GM23248 (cell line): ENCODE measurements around the gene PHB1. TPM values are rescaled to one million over a fixed set of nuclear protein-coding genes. Genes with fewer than 3 reads are reported as not detected.
"Not testable (repeated sequence)": the region's sequence is repeated elsewhere in the genome, so short reads cannot be mapped to it uniquely, and the experiment has no call there.

ENCODE experiments used
- DNase-seq: peaks from one replicate; pipeline ENCODE4 v3.0.0-alpha.2; 2015
- H2AFZ ChIP-seq: fragments of 200-600 bp; sonication (generic); 2 replicates; pipeline ENCODE4 v1.6.1; 2016; ENCODE audit warnings: antibody characterized with exemption
- H3F3A ChIP-seq: fragments of 200-600 bp; sonication (generic); 2 replicates; pipeline ENCODE4 v1.6.1; 2016; ENCODE audit warnings: mild to moderate bottlenecking, antibody characterized with exemption, mixed run types; ENCODE audit not compliant: insufficient read depth
- H3K27ac ChIP-seq: fragments of 200-600 bp; sonication (generic); 2 replicates; pipeline ENCODE4 v1.5.1; 2016; ENCODE audit warnings: mild to moderate bottlenecking
- H3K27me3 ChIP-seq: fragments of 200-600 bp; sonication (generic); replicated peaks from 2 replicates; pipeline ENCODE4 v1.6.1; 2016; ENCODE audit warnings: mild to moderate bottlenecking; ENCODE audit not compliant: insufficient read depth
- H3K36me3 ChIP-seq: fragments of 200-600 bp; sonication (generic); 2 replicates; pipeline ENCODE4 v1.6.1; 2016; ENCODE audit warnings: low read depth, mild to moderate bottlenecking
- H3K4me1 ChIP-seq: fragments of 200-600 bp; sonication (generic); 2 replicates; pipeline ENCODE4 v1.6.1; 2016; ENCODE audit warnings: mild to moderate bottlenecking; ENCODE audit not compliant: insufficient read depth
- H3K4me2 ChIP-seq: fragments of 200-600 bp; sonication (generic); one replicate; pipeline ENCODE4 v1.6.1; 2016; ENCODE audit warnings: mild to moderate bottlenecking; ENCODE audit not compliant: unreplicated experiment
- H3K4me3 ChIP-seq: fragments of 200-600 bp; sonication (generic); 2 replicates; pipeline ENCODE4 v1.5.1; 2016; ENCODE audit warnings: mild to moderate bottlenecking
- H3K79me2 ChIP-seq: fragments of 200-600 bp; sonication (generic); 2 replicates; pipeline ENCODE4 v1.6.1; 2016; ENCODE audit warnings: mild to moderate bottlenecking; ENCODE audit not compliant: insufficient read depth
- H3K9ac ChIP-seq: fragments of 200-600 bp; sonication (generic); 2 replicates; pipeline ENCODE4 v1.6.1; 2016; ENCODE audit warnings: mild to moderate bottlenecking
- H3K9me2 ChIP-seq: fragments of 200-600 bp; sonication (generic); 2 replicates; pipeline ENCODE4 v1.6.1; 2016; ENCODE audit warnings: mixed run types, mild to moderate bottlenecking, moderate library complexity; ENCODE audit not compliant: insufficient read depth
- H3K9me3 ChIP-seq: fragments of 200-600 bp; sonication (generic); one replicate; pipeline ENCODE4 v1.6.1; 2017; ENCODE audit warnings: low read depth
- H4K20me1 ChIP-seq: fragments of 200-600 bp; sonication (generic); 2 replicates; pipeline ENCODE4 v1.6.0; 2016; ENCODE audit not compliant: insufficient read depth
- EZH2 ChIP-seq: fragments of 200-600 bp; sonication (generic); IDR thresholded peaks from 2 replicates; pipeline ENCODE4 v1.6.1; 2018; ENCODE audit warnings: antibody characterized with exemption, mild to moderate bottlenecking; ENCODE audit not compliant: insufficient read depth, poor library complexity, severe bottlenecking
- EZH2phosphoT487 ChIP-seq: fragments of 200-600 bp; sonication (generic); IDR thresholded peaks from 2 replicates; pipeline ENCODE4 v1.6.1; 2018; ENCODE audit warnings: antibody characterized with exemption, moderate library complexity, mild to moderate bottlenecking, low read depth; ENCODE audit not compliant: insufficient read depth
- WGBS, 2 experiments: methylation state at CpG; one replicate each; pipeline ENCODE4 v1.1.6; 2015 to 2017; ENCODE audit warnings: low lambda C conversion rate in 2 of 2, low coverage in 1 of 2; ENCODE audit errors: missing lambda C conversion rate in 2 of 2; 5-methylcytosine and 5-hydroxymethylcytosine counted together
- in situ Hi-C: fragments of 300-500 bp; cut with MboI; formaldehyde crosslinking; loops from 2 replicates; pipeline ENCODE4 v1.15.0; 2020
- polyA plus RNA-seq: library from polyadenylated mRNA; unstranded; fragments of >200 nt; fragmentation: Nextera tagmentation; extraction: Ambion mirVana; gene quantifications from 2 replicates; pipeline ENCODE4 v1.2.1, GENCODE V29; 2016
- total RNA-seq: library from RNA; depleted of rRNA; stranded (reverse); fragments of >200 nt; shearing (Covaris generic); gene quantifications from 2 replicates; pipeline ENCODE4 v1.2.3, GENCODE V29; 2014

The PHB1 gene
- total and polyA plus RNA-seq, 2 experiments from 2014 or later: 107 to 177 TPM

- WGBS, 2 experiments: 35 to 44% methylated on average over 11 to 13 of the region's 13 CpGs
- no peaks in the 10 kb centered on the region for H3K79me2 ChIP-seq
- H3K36me3 ChIP-seq: no peaks in the 10 kb centered on the region
- H3K9ac ChIP-seq: no peak overlapping the region
- peaks cover 35% of the 10 kb centered on the region for H3K27me3 ChIP-seq
- H3K4me2 ChIP-seq: no peak overlapping the region
- H3K4me3 ChIP-seq: no peak overlapping the region
- in situ Hi-C loops: loop anchor here (5.0 kb wide), 1 partner anchor 112 kb away; no protein-coding TSS in a partner anchor
- H4K20me1 ChIP-seq: no peaks in the 10 kb centered on the region
- peak; percentile 53 for DNase-seq
- TF ChIP-seq EZH2phosphoT487: no peak
- no peak for TF ChIP-seq EZH2
- H2AFZ ChIP-seq: no peak overlapping the region
- H3K27ac ChIP-seq: no peak overlapping the region
- no peaks in the 10 kb centered on the region for H3K9me3 ChIP-seq
- no peaks in the 10 kb centered on the region for H3K9me2 ChIP-seq
- no peaks in the 10 kb centered on the region for H3F3A ChIP-seq
- no peaks in the 10 kb centered on the region for H3K4me1 ChIP-seq
These were observed 20.4 kb upstream of the PHB1 start for GRCh38 chr17:49434821-49435670.

GRCh38 chr17:49433000-49433694 lies 18.5 kb upstream of the PHB1 start:
- H3K4me1 ChIP-seq: no peaks in the 10 kb centered on the region
- H3K9ac ChIP-seq: no peak overlapping the region
- H3K27me3 ChIP-seq: peaks cover 24% of the 10 kb centered on the region
- no peaks in the 10 kb centered on the region for H4K20me1 ChIP-seq
- H3K4me2 ChIP-seq: no peak overlapping the region
- H3F3A ChIP-seq: no peaks in the 10 kb centered on the region
- in situ Hi-C loops: no loop called here
- no peaks in the 10 kb centered on the region for H3K9me3 ChIP-seq
- WGBS, 2 experiments: 78 to 79% methylated on average over 4 of the region's 4 CpGs
- TF ChIP-seq EZH2phosphoT487 (no peak), EZH2 (no peak)
- H3K4me3 ChIP-seq: no peak overlapping the region
- no peaks in the 10 kb centered on the region for H3K79me2 ChIP-seq
- H3K9me2 ChIP-seq: no peaks in the 10 kb centered on the region
- no peak overlapping the region for H3K27ac ChIP-seq
- no peak for DNase-seq
- no peak overlapping the region for H2AFZ ChIP-seq
- no peaks in the 10 kb centered on the region for H3K36me3 ChIP-seq

- WGBS, 2 experiments: 71 to 77% methylated on average over 8 of the region's 8 CpGs
These were observed 17.1 kb upstream of the PHB1 start for GRCh38 chr17:49431743-49432142.

GRCh38 chr17:49425004-49425286 lies 10.3 kb upstream of the PHB1 start:
- Histone ChIP-seq H3K9me2 (no peaks in the 10 kb centered on the region), H3K36me3 (no peaks in the 10 kb centered on the region), H3K79me2 (no peaks in the 10 kb centered on the region), H3K9me3 (no peaks in the 10 kb centered on the region), H3F3A (no peaks in the 10 kb centered on the region), H3K27me3 (peaks cover 19% of the 10 kb centered on the region), H3K4me3 (no peak overlapping the region), H2AFZ (no peak overlapping the region), H3K9ac (no peak overlapping the region), H3K4me1 (no peaks in the 10 kb centered on the region), H3K4me2 (no peak overlapping the region), H3K27ac (no peak overlapping the region), H4K20me1 (no peaks in the 10 kb centered on the region)
- in situ Hi-C loops: loop anchor here (10.0 kb wide), 1 partner anchor 270 kb away; no protein-coding TSS in a partner anchor
- no peak for DNase-seq
- TF ChIP-seq EZH2phosphoT487: no peak
- no peak for TF ChIP-seq EZH2

More at GRCh38 chr17:49431743-49432142, 17.1 kb upstream of the PHB1 start:
- no peaks in the 10 kb centered on the region for H4K20me1 ChIP-seq
- H3K27me3 ChIP-seq: peaks cover 19% of the 10 kb centered on the region
- no peaks in the 10 kb centered on the region for H3K9me3 ChIP-seq
- in situ Hi-C loops: no loop called here
- no peak overlapping the region for H3K4me3 ChIP-seq
- no peaks in the 10 kb centered on the region for H3K36me3 ChIP-seq
- H3F3A ChIP-seq: no peaks in the 10 kb centered on the region
- DNase-seq: no peak
- H3K4me1 ChIP-seq: no peaks in the 10 kb centered on the region
- no peak overlapping the region for H2AFZ ChIP-seq
- no peaks in the 10 kb centered on the region for H3K79me2 ChIP-seq
- no peak overlapping the region for H3K9ac ChIP-seq
- no peak overlapping the region for H3K4me2 ChIP-seq
- H3K9me2 ChIP-seq: no peaks in the 10 kb centered on the region
- TF ChIP-seq EZH2 (no peak), EZH2phosphoT487 (no peak)
- no peak overlapping the region for H3K27ac ChIP-seq

GRCh38 chr17:49424276-49425003 lies 9.8 kb upstream of the PHB1 start:
- not testable (repeated sequence) for H3F3A ChIP-seq, H3K9me3 ChIP-seq, H3K9ac ChIP-seq, H3K79me2 ChIP-seq, H3K4me3 ChIP-seq, H3K4me2 ChIP-seq, H3K4me1 ChIP-seq, H3K9me2 ChIP-seq, H3K27ac ChIP-seq, DNase-seq, H4K20me1 ChIP-seq, H2AFZ ChIP-seq, H3K36me3 ChIP-seq
- in situ Hi-C loops: loop anchor here (10.0 kb wide), 1 partner anchor 270 kb away; no protein-coding TSS in a partner anchor
- 65 to 68% methylated on average over 16 of the region's 16 CpGs for WGBS, 2 experiments
- peaks cover 16% of the 10 kb centered on the region for H3K27me3 ChIP-seq
